ENCODE data around the gene RBM24. TPM values are rescaled to one million over a fixed set of nuclear protein-coding genes. Genes with fewer than 3 reads are reported as not detected.
A peak's percentile ranks its signal among the peaks of the same experiment; 100 is the strongest.

The RBM24 gene
- total RNA-seq (2021; ENCODE audit: unreplicated experiment) (3.3 TPM), Bru-seq, nascent RNA (percentile 49 among the genes with signal in this experiment), BruChase-seq, experiment 1, labeled RNA remaining after a 6-hour chase (percentile 64 among the genes with signal in this experiment), BruChase-seq, experiment 2, labeled RNA remaining after a 2-hour chase (percentile 55 among the genes with signal in this experiment)
- 1.5 and 3.0 TPM in 2 replicates for polyA plus RNA-seq (2012)
- long read RNA-seq, transcript RBM24-202 (4 exons, 2,703 nt): major isoform, 6 of 17 reads
- long read RNA-seq, partial matches to known transcripts: 11 of 17 reads
- long read RNA-seq, other reads (novel, unspliced or antisense): 0 of 17 reads

GRCh38 chr6:17281100-17281496 is at the start of gene RBM24:
Gene RBM24, plus strand, starts transcription at chr6:17281361. Its CDS starts 221 bp downstream, at chr6:17281582.
- ChIA-PET POLR2A (no interaction called here), RAD21 (ENCODE audit: low non-redundant PET in 1 of 2, low total read pairs in 2 of 2, uncharacterized antibody in 2 of 2, unreplicated experiment in 2 of 2) (no interaction called here), CTCF (no interaction called here)
- Histone ChIP-seq H3K27me3 (ENCODE audit: insufficient read depth, low read length) (no peaks in the 10 kb centered on the region), H2AFZ (ENCODE audit: low read depth, low read length, poor library complexity, severe bottlenecking) (peak within 1 kb of the TSS; percentile 89), H3K9ac (ENCODE audit: low read length) (peak within 1 kb of the TSS; percentile 74), H3K4me1 (ENCODE audit: control insufficient read depth in 1 of 2, insufficient read depth in 2 of 2, low read length in 2 of 2) (peaks cover 13 to 48% of the 10 kb centered on the region in 2 experiments), H3K27ac (ENCODE audit: low read depth, low read length) (peak within 1 kb of the TSS; percentile 42; the same call in 1 of the 2 replicates), H3K79me2 (ENCODE audit: insufficient read depth, low read length) (no peaks in the 10 kb centered on the region), H3K36me3 (ENCODE audit: control insufficient read depth in 1 of 2, insufficient read depth in 2 of 2, low read length in 2 of 2) (no peaks in the 10 kb centered on the region), H3K9me2 (ENCODE audit: insufficient read depth) (no peaks in the 10 kb centered on the region), H3K4me3 (replicated peaks in 1 of 2; ENCODE audit: low read depth in 1 of 2, low read length in 2 of 2) (peak within 1 kb of the TSS; percentile 69 to 80), H4K20me1 (ENCODE audit: insufficient read depth) (no peaks in the 10 kb centered on the region), H3K9me3 (ENCODE audit: control insufficient read depth in 1 of 2, insufficient read depth in 1 of 2, low read depth in 1 of 2, low read length in 2 of 2) (no peaks in the 10 kb centered on the region), H3K4me2 (ENCODE audit: low read length) (peak within 1 kb of the TSS; percentile 96)
- DNase-seq (ENCODE audit: low read depth, low spot score) (peak; percentile 51), ATAC-seq (peak; percentile 67)
- no peak for TF ChIP-seq ZNF274 (IDR thresholded peaks at IDR 0.05; ENCODE audit: low read depth, low read length)
- peak; percentile 46 for TF ChIP-seq RAD21 (IDR thresholded peaks at IDR 0.05; ENCODE audit: low read depth)
- TF ChIP-seq, protein P1, sequence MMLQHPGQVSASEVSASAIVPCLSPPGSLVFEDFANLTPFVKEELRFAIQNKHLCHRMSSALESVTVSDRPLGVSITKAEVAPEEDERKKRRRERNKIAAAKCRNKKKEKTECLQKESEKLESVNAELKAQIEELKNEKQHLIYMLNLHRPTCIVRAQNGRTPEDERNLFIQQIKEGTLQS (IDR thresholded peaks at IDR 0.05): no peak
- no peak for TF ChIP-seq ZFX (IDR thresholded peaks at IDR 0.05)
- TF ChIP-seq, protein P2, sequence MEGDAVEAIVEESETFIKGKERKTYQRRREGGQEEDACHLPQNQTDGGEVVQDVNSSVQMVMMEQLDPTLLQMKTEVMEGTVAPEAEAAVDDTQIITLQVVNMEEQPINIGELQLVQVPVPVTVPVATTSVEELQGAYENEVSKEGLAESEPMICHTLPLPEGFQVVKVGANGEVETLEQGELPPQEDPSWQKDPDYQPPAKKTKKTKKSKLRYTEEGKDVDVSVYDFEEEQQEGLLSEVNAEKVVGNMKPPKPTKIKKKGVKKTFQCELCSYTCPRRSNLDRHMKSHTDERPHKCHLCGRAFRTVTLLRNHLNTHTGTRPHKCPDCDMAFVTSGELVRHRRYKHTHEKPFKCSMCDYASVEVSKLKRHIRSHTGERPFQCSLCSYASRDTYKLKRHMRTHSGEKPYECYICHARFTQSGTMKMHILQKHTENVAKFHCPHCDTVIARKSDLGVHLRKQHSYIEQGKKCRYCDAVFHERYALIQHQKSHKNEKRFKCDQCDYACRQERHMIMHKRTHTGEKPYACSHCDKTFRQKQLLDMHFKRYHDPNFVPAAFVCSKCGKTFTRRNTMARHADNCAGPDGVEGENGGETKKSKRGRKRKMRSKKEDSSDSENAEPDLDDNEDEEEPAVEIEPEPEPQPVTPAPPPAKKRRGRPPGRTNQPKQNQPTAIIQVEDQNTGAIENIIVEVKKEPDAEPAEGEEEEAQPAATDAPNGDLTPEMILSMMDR (IDR thresholded peaks at IDR 0.05 in 2 of 3, conservative IDR thresholded peaks at IDR 0.05 in 1 of 3; ENCODE audit: borderline replicate concordance in 1 of 3, insufficient read depth in 1 of 3, low read depth in 2 of 3, low read length in 2 of 3): peak in 2 of 3 experiments; percentile 12 to 32; a peak in 1 of 6 replicates
- TF ChIP-seq CEBPB (IDR thresholded peaks at IDR 0.05; ENCODE audit: low read depth): no peak
- intact Hi-C loops (cut with micrococcal nuclease): no loop called here
- BruUV-seq (replicated peaks): no TSS peak

Measured in HCT116 (cell line).